HEK293 (cell line): ENCODE data around the gene DGCR6L.

Experiments used
- IKZF3 ChIP-seq: fragments of 450-650 bp; IDR thresholded peaks from 2 replicates; pipeline ENCODE4 v1.5.0; 2018; ENCODE audit warnings: missing biosample characterization, mild to moderate bottlenecking, missing genetic modification characterization, moderate library complexity
- ZEB2 ChIP-seq: fragments of 450-650 bp; formaldehyde crosslinking; IDR thresholded peaks from 2 replicates; pipeline ENCODE4 v1.5.1; 2016; ENCODE audit warnings: missing biosample characterization, missing genetic modification characterization
- ZNF133 ChIP-seq: fragments of 450-650 bp; formaldehyde crosslinking; IDR thresholded peaks from 2 replicates; pipeline ENCODE4 v1.5.1; 2016; ENCODE audit warnings: missing biosample characterization, missing genetic modification characterization
- ZNF184 ChIP-seq: fragments of 450-650 bp; IDR thresholded peaks from 2 replicates; pipeline ENCODE4 v1.5.1; 2018; ENCODE audit warnings: missing biosample characterization, mild to moderate bottlenecking, missing genetic modification characterization
- ZNF23 ChIP-seq: fragments of 450-650 bp; formaldehyde crosslinking; IDR thresholded peaks from 2 replicates; pipeline ENCODE4 v1.5.1; 2016; ENCODE audit warnings: missing biosample characterization, missing genetic modification characterization, borderline replicate concordance
- ZNF239 ChIP-seq: fragments of 450-650 bp; formaldehyde crosslinking; IDR thresholded peaks from 2 replicates; pipeline ENCODE4 v1.5.1; 2016; ENCODE audit warnings: missing biosample characterization, missing genetic modification characterization
- ZNF324 ChIP-seq: fragments of 450-650 bp; formaldehyde crosslinking; IDR thresholded peaks from 2 replicates; pipeline ENCODE4 v1.5.1; 2016; ENCODE audit warnings: missing biosample characterization, missing genetic modification characterization
- ZNF529 ChIP-seq: fragments of 450-650 bp; formaldehyde crosslinking; IDR thresholded peaks from 2 replicates; pipeline ENCODE4 v1.5.1; 2017; ENCODE audit warnings: missing genetic modification characterization, missing biosample characterization; ENCODE audit not compliant: insufficient replicate concordance
- ZNF596 ChIP-seq: fragments of 450-650 bp; IDR thresholded peaks from 2 replicates; pipeline ENCODE4 v1.5.0; 2018; ENCODE audit warnings: missing biosample characterization, mild to moderate bottlenecking, missing genetic modification characterization, moderate library complexity
- ZNF629 ChIP-seq: fragments of 450-650 bp; formaldehyde crosslinking; IDR thresholded peaks from 2 replicates; pipeline ENCODE4 v1.5.1; 2017; ENCODE audit warnings: missing biosample characterization, missing genetic modification characterization
- ZNF76 ChIP-seq: fragments of 450-650 bp; formaldehyde crosslinking; IDR thresholded peaks from 2 replicates; pipeline ENCODE4; 2016; ENCODE audit warnings: low read depth, missing biosample characterization, missing genetic modification characterization, borderline replicate concordance
- ZNF791 ChIP-seq: fragments of 450-650 bp; formaldehyde crosslinking; IDR thresholded peaks from 2 replicates; pipeline ENCODE4 v1.5.1; 2016; ENCODE audit warnings: missing biosample characterization, missing genetic modification characterization
- TF ChIP-seq, protein P1 (sequence below): fragments of 450-650 bp; formaldehyde crosslinking; IDR thresholded peaks from 2 replicates; pipeline ENCODE4 v1.5.1; 2016; ENCODE audit warnings: missing biosample characterization, missing genetic modification characterization

DNA sequence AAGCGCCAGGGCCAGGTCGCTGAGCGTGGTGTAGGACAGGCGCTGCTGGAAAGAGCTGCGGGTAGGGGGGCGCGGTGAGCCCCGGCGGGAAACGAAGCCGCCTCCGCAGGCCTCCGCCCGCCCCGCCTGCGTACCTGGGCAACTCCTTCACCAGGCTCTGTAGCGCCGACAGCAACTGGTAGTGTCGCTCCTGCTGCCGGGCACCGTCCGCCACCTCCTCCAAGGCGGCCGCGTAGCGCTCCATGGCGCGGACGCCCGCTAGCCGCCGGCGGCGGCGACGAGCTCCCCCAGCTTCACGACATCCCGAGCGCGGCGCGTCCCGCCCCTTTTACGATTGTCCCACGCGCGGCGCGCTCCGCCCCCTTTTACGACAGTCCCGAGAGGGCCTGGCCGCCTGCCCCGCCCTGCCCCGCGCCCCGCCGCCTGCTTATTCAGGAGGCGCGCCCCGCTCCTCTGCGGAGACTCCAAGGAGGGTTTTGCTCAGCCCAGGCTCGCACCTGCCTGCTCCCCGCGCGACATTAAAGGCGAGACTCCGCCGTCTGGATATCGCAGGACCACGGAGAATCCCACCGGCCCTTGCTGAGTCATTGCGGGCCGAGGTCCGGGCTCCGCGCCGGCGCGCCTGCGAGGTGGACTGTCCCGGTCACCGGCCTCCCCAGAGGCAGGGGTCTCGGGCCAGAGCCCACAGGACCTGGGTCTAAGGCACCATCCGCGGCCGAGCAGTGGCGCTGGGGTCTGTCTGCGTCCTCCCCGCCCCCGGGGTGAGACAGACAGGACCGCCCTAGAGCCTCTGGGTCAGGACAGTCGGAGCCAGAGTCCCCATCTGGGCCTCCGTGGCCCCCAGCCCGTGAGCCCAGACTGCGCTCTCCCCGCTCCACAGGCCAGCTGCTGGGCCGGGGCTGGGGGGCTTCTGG, at the start of gene DGCR6L:
- no peak for TF ChIP-seq ZNF529 (tag by site-specific recombination)
- TF ChIP-seq, protein P1, sequence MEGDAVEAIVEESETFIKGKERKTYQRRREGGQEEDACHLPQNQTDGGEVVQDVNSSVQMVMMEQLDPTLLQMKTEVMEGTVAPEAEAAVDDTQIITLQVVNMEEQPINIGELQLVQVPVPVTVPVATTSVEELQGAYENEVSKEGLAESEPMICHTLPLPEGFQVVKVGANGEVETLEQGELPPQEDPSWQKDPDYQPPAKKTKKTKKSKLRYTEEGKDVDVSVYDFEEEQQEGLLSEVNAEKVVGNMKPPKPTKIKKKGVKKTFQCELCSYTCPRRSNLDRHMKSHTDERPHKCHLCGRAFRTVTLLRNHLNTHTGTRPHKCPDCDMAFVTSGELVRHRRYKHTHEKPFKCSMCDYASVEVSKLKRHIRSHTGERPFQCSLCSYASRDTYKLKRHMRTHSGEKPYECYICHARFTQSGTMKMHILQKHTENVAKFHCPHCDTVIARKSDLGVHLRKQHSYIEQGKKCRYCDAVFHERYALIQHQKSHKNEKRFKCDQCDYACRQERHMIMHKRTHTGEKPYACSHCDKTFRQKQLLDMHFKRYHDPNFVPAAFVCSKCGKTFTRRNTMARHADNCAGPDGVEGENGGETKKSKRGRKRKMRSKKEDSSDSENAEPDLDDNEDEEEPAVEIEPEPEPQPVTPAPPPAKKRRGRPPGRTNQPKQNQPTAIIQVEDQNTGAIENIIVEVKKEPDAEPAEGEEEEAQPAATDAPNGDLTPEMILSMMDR: no peak
- no peak for TF ChIP-seq ZNF23 (tag by site-specific recombination)
- TF ChIP-seq ZNF133: no peak
- no peak for TF ChIP-seq ZNF184 (tag by site-specific recombination)
- no peak for TF ChIP-seq ZNF791 (tag by site-specific recombination)
- no peak for TF ChIP-seq ZNF239 (tag by site-specific recombination)
- TF ChIP-seq ZEB2 (tag by site-specific recombination): peak; percentile 65
- TF ChIP-seq ZNF76 (tag by site-specific recombination): peak; percentile 75; the same call in 1 of the 2 replicates
- no peak for TF ChIP-seq IKZF3 (tag by site-specific recombination)
- no peak for TF ChIP-seq ZNF629 (tag by site-specific recombination)
- TF ChIP-seq ZNF596: no peak
- no peak for TF ChIP-seq ZNF324
